OCI-LY7 (cell line): ENCODE data around the gene RYK. TPM values are rescaled to one million over a fixed set of nuclear protein-coding genes. Genes with fewer than 3 reads are reported as not detected.
"Not testable (repeated sequence)": the region's sequence is repeated elsewhere in the genome, so short reads cannot be mapped to it uniquely, and the experiment has no call there.

ENCODE experiments used
- BruUV-seq: library from RNA; stranded (reverse); fragments of 400-500 nt; replicated peaks from 2 replicates; lab custom pipeline; 2021; lab: Mats Ljungman, UMichigan
- CTCF ChIA-PET: fragments of 300-600 bp; sonication (Branson Sonifier 250); formaldehyde crosslinking; loops from one replicate; lab custom pipeline; 2022; ENCODE audit warnings: antibody characterized with exemption; ENCODE audit not compliant: unreplicated experiment; lab: Charles Lee
- POLR2A ChIA-PET: fragments of 300-600 bp; sonication (Branson Sonifier 250); formaldehyde crosslinking; loops from one replicate; lab custom pipeline; 2022; ENCODE audit warnings: antibody characterized with exemption; lab: Charles Lee
- DNase-seq: peaks from one replicate; pipeline ENCODE4 v3.0.0-alpha.2; 2015; ENCODE audit warnings: low spot score
- H2AFZ ChIP-seq: fragments of 200-600 bp; sonication (generic), shearing (Covaris generic); 2 replicates; pipeline ENCODE4 v1.6.1; 2014; ENCODE audit warnings: mild to moderate bottlenecking, antibody characterized with exemption, low read length, moderate library complexity
- H3K27ac ChIP-seq: fragments of 200-600 bp; sonication (generic); 2 replicates; pipeline ENCODE4 v1.5.1; 2014; ENCODE audit warnings: mixed run types, low read depth, mild to moderate bottlenecking, moderate library complexity, low read length, inconsistent platforms; ENCODE audit not compliant: poor library complexity, severe bottlenecking
- H3K36me3 ChIP-seq: fragments of 200-600 bp; sonication (generic); 2 replicates; pipeline ENCODE4 v1.6.1; 2014; ENCODE audit warnings: mild to moderate bottlenecking, antibody characterized with exemption, low read length, moderate library complexity, mixed read lengths; ENCODE audit not compliant: insufficient read depth
- H3K4me1 ChIP-seq: fragments of 200-600 bp; sonication (generic); 2 replicates; pipeline ENCODE4 v1.5.1; 2014; ENCODE audit warnings: mild to moderate bottlenecking, low read length; ENCODE audit not compliant: insufficient read depth, poor library complexity, severe bottlenecking
- H3K4me2 ChIP-seq: fragments of 200-600 bp; sonication (generic); 2 replicates; pipeline ENCODE4 v1.6.1; 2014; ENCODE audit warnings: mild to moderate bottlenecking, low read length
- H3K4me3 ChIP-seq: fragments of 200-600 bp; sonication (generic); 2 replicates; pipeline ENCODE4 v1.5.1; 2014; ENCODE audit warnings: mild to moderate bottlenecking, low read depth, low read length; ENCODE audit not compliant: poor library complexity, severe bottlenecking
- H3K79me2 ChIP-seq: fragments of 200-600 bp; sonication (generic); 2 replicates; pipeline ENCODE4 v1.6.1; 2016; ENCODE audit warnings: low read depth, mild to moderate bottlenecking, low read length, moderate library complexity, mixed read lengths; ENCODE audit not compliant: insufficient read depth
- H3K9me2 ChIP-seq: fragments of 200-600 bp; sonication (generic); 2 replicates; pipeline ENCODE4 v1.6.1; 2016; ENCODE audit warnings: mild to moderate bottlenecking, low read length, mixed read lengths; ENCODE audit not compliant: insufficient read depth
- H3K9me3 ChIP-seq: fragments of 200-600 bp; sonication (generic); 2 replicates; pipeline ENCODE4 v1.6.1; 2014; ENCODE audit warnings: mild to moderate bottlenecking, mixed run types, low read length, mixed read lengths
- H4K20me1 ChIP-seq: fragments of 200-600 bp; sonication (generic); 2 replicates; pipeline ENCODE4 v1.6.1; 2014; ENCODE audit warnings: mild to moderate bottlenecking, antibody characterized with exemption, low read length, moderate library complexity, mixed read lengths; ENCODE audit not compliant: insufficient read depth
- EZH2phosphoT487 ChIP-seq: fragments of 200-600 bp; sonication (generic); IDR thresholded peaks from 2 replicates; pipeline ENCODE4 v1.6.1; 2018; ENCODE audit warnings: low read depth, borderline replicate concordance, mild to moderate bottlenecking, mixed run types, antibody characterized with exemption, low read length, moderate library complexity, mixed read lengths
- intact Hi-C: fragments of 100-400 bp; cut with micrococcal nuclease; formaldehyde crosslinking; loops from one replicate; pipeline ENCODE4 v1.10.0; 2022; ENCODE audit not compliant: unreplicated experiment
- total RNA-seq, 2 experiments: library from RNA; depleted of rRNA in 1 of 2; stranded (reverse); fragments of >200 nt in 1 of 2; shearing (Covaris generic) in 1 of 2; gene quantifications; 2 replicates each; pipeline ENCODE4 v1.2.3, GENCODE V29; 2014 to 2022
- TF ChIP-seq, protein P1 (sequence below): fragments of 200-600 bp; sonication (generic); conservative IDR thresholded peaks from 2 replicates; pipeline ENCODE4 v1.5.1; 2014; ENCODE audit warnings: mild to moderate bottlenecking, antibody characterized with exemption, low read length, moderate library complexity, mixed read lengths

Gene RYK
- total RNA-seq, 2 experiments from 2014 or later, result 24.8 to 25.5 TPM

DNA sequence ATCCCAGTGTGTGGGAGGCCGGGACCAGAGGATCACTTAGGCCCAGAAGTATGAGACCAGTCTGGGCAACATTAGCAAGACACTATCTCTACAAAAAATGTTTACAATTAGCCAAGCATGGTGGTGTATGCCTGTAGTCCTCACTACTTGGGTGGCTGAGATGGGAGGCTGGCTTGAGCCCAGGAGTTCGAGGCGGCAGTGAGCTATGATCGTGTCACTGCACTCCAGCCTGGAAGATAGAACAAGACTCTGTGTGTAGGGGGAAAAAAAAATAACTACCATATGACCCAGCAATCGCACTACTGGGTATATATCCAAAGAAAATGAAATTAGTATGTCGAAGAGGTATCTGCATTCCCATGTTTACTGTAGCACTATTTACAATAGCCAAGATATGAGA, 22.6 kb downstream of the RYK start:
- Histone ChIP-seq H3K4me3 (no peak overlapping the region), H3K9me2 (no peaks in the 10 kb centered on the region), H3K4me2 (no peak overlapping the region), H3K9me3 (no peaks in the 10 kb centered on the region), H3K27ac (no peak overlapping the region), H3K4me1 (no peaks in the 10 kb centered on the region), H4K20me1 (peaks cover 22% of the 10 kb centered on the region), H3K79me2 (peaks cover 6% of the 10 kb centered on the region), H2AFZ (no peak overlapping the region), H3K36me3 (no peaks in the 10 kb centered on the region)
- intact Hi-C loops, result no loop called here
- BruUV-seq, result no TSS peak
- TF ChIP-seq, protein P1, sequence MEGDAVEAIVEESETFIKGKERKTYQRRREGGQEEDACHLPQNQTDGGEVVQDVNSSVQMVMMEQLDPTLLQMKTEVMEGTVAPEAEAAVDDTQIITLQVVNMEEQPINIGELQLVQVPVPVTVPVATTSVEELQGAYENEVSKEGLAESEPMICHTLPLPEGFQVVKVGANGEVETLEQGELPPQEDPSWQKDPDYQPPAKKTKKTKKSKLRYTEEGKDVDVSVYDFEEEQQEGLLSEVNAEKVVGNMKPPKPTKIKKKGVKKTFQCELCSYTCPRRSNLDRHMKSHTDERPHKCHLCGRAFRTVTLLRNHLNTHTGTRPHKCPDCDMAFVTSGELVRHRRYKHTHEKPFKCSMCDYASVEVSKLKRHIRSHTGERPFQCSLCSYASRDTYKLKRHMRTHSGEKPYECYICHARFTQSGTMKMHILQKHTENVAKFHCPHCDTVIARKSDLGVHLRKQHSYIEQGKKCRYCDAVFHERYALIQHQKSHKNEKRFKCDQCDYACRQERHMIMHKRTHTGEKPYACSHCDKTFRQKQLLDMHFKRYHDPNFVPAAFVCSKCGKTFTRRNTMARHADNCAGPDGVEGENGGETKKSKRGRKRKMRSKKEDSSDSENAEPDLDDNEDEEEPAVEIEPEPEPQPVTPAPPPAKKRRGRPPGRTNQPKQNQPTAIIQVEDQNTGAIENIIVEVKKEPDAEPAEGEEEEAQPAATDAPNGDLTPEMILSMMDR, result no peak
- no peak for TF ChIP-seq EZH2phosphoT487
- POLR2A ChIA-PET, result no interaction called here
- DNase-seq, result no peak
- CTCF ChIA-PET, result no interaction called here

DNA sequence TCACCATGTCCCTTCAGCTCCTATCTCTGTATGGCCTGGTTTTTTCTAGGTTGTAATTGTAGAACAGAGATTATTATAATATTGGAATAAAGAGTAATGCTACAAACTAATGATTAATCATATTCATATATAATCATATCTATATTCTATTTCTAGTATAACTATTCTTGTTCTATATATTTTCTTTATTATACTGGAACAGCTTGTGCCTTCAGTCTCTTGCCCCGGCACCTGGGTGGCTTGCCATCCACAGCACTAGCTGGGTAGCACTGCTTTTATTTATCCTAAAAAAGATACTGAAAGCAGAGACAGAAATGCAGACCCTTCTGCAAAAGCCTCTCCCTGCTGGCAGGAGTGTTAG, 25.9 kb downstream of the RYK start:
- H3K4me3 ChIP-seq, intact Hi-C loops, DNase-seq, H3K4me1 ChIP-seq, BruUV-seq, H3K27ac ChIP-seq, H3K9me3 ChIP-seq, H3K4me2 ChIP-seq, H3K79me2 ChIP-seq, H2AFZ ChIP-seq, POLR2A ChIA-PET, H3K36me3 ChIP-seq, CTCF ChIA-PET, H3K9me2 ChIP-seq: not testable (repeated sequence)
- H4K20me1 ChIP-seq, result peaks cover 19% of the 10 kb centered on the region; the same call in 1 of the 2 replicates

DNA sequence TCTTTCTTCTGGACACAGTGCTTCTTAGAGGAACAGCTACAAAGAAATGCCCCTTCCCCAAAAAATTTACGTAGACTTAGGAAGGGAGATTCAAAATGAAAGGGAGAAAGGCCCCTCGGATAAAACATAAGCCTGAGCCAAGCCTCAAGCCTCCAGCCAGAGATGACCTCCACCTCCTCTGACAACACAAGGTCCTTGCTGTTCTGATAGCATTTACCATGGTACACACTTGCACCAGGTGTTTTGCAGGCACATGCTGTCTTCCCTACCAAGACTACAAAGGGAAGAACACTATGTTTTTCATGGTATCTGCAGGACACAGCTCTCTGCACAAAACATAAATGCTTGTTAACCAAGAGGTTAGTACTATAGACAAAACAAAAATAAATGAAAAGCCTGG, 27.8 kb downstream of the RYK start:
- Histone ChIP-seq H3K9me2 (no peaks in the 10 kb centered on the region), H3K36me3 (no peaks in the 10 kb centered on the region), H3K4me2 (no peak overlapping the region), H3K4me1 (no peaks in the 10 kb centered on the region), H3K4me3 (no peak overlapping the region), H2AFZ (no peak overlapping the region), H3K9me3 (no peaks in the 10 kb centered on the region), H4K20me1 (peaks cover 5% of the 10 kb centered on the region; the same call in 1 of the 2 replicates), H3K27ac (no peak overlapping the region), H3K79me2 (peaks cover 6% of the 10 kb centered on the region)
- DNase-seq, result no peak
- no TSS peak for BruUV-seq
- ChIA-PET CTCF (no interaction called here), POLR2A (interaction anchor here (0.7 kb wide), 5 partner anchors 14 to 1747 kb away, joined by 3 to 6 read pairs (median 4); no protein-coding TSS in a partner anchor)
- intact Hi-C loops, result no loop called here
- TF ChIP-seq EZH2phosphoT487, result no peak
- TF ChIP-seq, protein P1, result no peak
